DMS 273 (cell line): ENCODE results near the gene ATL2.
"Not testable (repeated sequence)": the region's sequence is repeated elsewhere in the genome, so short reads cannot be mapped to it uniquely, and the experiment has no call there.

ENCODE experiments used
- DNase-seq: peaks from one replicate; lab custom pipeline; 2025; ENCODE audit not compliant: unreplicated experiment; lab: John Stamatoyannopoulos, UW

The ATL2 gene

GRCh38 chr2:38336621-38337020 lies 40.5 kb downstream of the ATL2 start:
- no peak for DNase-seq

- DNase-seq = no peak
Measured at GRCh38 chr2:38330754-38331153, 46.3 kb downstream of the ATL2 start.

GRCh38 chr2:38327580-38327979 lies 49.5 kb downstream of the ATL2 start:
- DNase-seq = no peak

GRCh38 chr2:38323623-38324022 lies 53.5 kb downstream of the ATL2 start:
- no peak for DNase-seq

- DNase-seq = no peak
Measured at GRCh38 chr2:38322224-38322914, 54.7 kb downstream of the ATL2 start.

- DNase-seq = not testable (repeated sequence)
Measured at GRCh38 chr2:38319240-38319639, 57.8 kb downstream of the ATL2 start.

GRCh38 chr2:38317725-38318124 lies 59.3 kb downstream of the ATL2 start:
- peak; percentile 10 for DNase-seq

GRCh38 chr2:38315707-38316333 lies 61.3 kb downstream of the ATL2 start:
- peak; percentile 76 for DNase-seq

- DNase-seq = no peak
Measured at GRCh38 chr2:38308821-38309220, 68.3 kb downstream of the ATL2 start.

- DNase-seq = no peak
Measured at GRCh38 chr2:38301969-38302702, 74.9 kb downstream of the ATL2 start.

GRCh38 chr2:38301340-38301968 lies 75.6 kb downstream of the ATL2 start:
- DNase-seq = peak; percentile 7

GRCh38 chr2:38298539-38298938 lies 78.5 kb downstream of the ATL2 start:
- no peak for DNase-seq

- DNase-seq = no peak
Measured at GRCh38 chr2:38296197-38296780, 80.8 kb downstream of the ATL2 start.

- no peak for DNase-seq
Measured at GRCh38 chr2:38294597-38294996, 82.5 kb downstream of the ATL2 start.

GRCh38 chr2:38293152-38293865 lies 83.8 kb downstream of the ATL2 start:
- DNase-seq = no peak

- no peak for DNase-seq
Measured at GRCh38 chr2:38290332-38290731, 86.7 kb downstream of the ATL2 start.

- DNase-seq = no peak
Measured at GRCh38 chr2:38284971-38285370, 92.1 kb downstream of the ATL2 start.

- no peak for DNase-seq
Measured at GRCh38 chr2:38281095-38281742, 95.9 kb downstream of the ATL2 start.

- DNase-seq = no peak
Measured at GRCh38 chr2:38279201-38279600, 97.9 kb downstream of the ATL2 start.

GRCh38 chr2:38278117-38278438 lies 99.0 kb downstream of the ATL2 start:
- DNase-seq = not testable (repeated sequence)
